ENCODE data around the gene DUS1L.

Gene DUS1L

GRCh38 chr17:82058230-82058854 is 7.3 kb downstream of the DUS1L start:
- no peak overlapping the region for H3K4me3 ChIP-seq (ENCODE audit: low read length)
- DNase-seq, result no peak
- peaks cover 19% of the 10 kb centered on the region for H3K79me2 ChIP-seq (ENCODE audit: low read length)
- TF ChIP-seq EZH2 (optimal IDR thresholded peaks at IDR 0.05; ENCODE audit: low read depth, low read length) (no peak), CTCF (IDR thresholded peaks at IDR 0.05; ENCODE audit: low read length) (no peak)
- no peak overlapping the region for H3K9ac ChIP-seq (ENCODE audit: low read length)
- H3K4me1 ChIP-seq (ENCODE audit: low read length), result no peaks in the 10 kb centered on the region
- no peaks in the 10 kb centered on the region for H3K9me2 ChIP-seq (replicated peaks; ENCODE audit: insufficient read depth, low read length)
- no peak overlapping the region for H3K27ac ChIP-seq (ENCODE audit: low read length)
- H3K9me3 ChIP-seq (replicated peaks; ENCODE audit: insufficient read depth, low read length), result no peaks in the 10 kb centered on the region
- no peaks in the 10 kb centered on the region for H4K20me1 ChIP-seq (ENCODE audit: insufficient read depth, low read length)
- H3F3A ChIP-seq (ENCODE audit: insufficient read depth, low read length), result peaks cover 3% of the 10 kb centered on the region; the same call in 1 of the 2 replicates
- H3K36me3 ChIP-seq (replicated peaks; ENCODE audit: insufficient read depth, low read length), result 0 out of 2 replicates have a peak, but pooled peaks cover 4% of the 10 kb centered on the region
- no peak overlapping the region for H2AFZ ChIP-seq (ENCODE audit: low read length)
- no peak overlapping the region for H3K4me2 ChIP-seq (ENCODE audit: low read depth, low read length)
- no peaks in the 10 kb centered on the region for H3K27me3 ChIP-seq (replicated peaks; ENCODE audit: insufficient read depth, low read length)

GRCh38 chr17:82056729-82057621 is 8.6 kb downstream of the DUS1L start:
- Histone ChIP-seq H3K4me1 (ENCODE audit: low read length) (peaks cover 7% of the 10 kb centered on the region; the same call in 1 of the 2 replicates), H3K9me2 (replicated peaks; ENCODE audit: insufficient read depth, low read length) (no peaks in the 10 kb centered on the region), H3K4me2 (ENCODE audit: low read depth, low read length) (no peak overlapping the region), H3K79me2 (ENCODE audit: low read length) (peaks cover 21% of the 10 kb centered on the region), H3K27me3 (replicated peaks; ENCODE audit: insufficient read depth, low read length) (no peaks in the 10 kb centered on the region), H2AFZ (ENCODE audit: low read length) (no peak overlapping the region), H4K20me1 (ENCODE audit: insufficient read depth, low read length) (no peaks in the 10 kb centered on the region), H3K4me3 (ENCODE audit: low read length) (no peak overlapping the region), H3K36me3 (replicated peaks; ENCODE audit: insufficient read depth, low read length) (no peaks in the 10 kb centered on the region), H3K27ac (ENCODE audit: low read length) (no peak overlapping the region), H3K9ac (ENCODE audit: low read length) (no peak overlapping the region), H3K9me3 (replicated peaks; ENCODE audit: insufficient read depth, low read length) (no peaks in the 10 kb centered on the region), H3F3A (ENCODE audit: insufficient read depth, low read length) (peaks cover 3% of the 10 kb centered on the region; the same call in 1 of the 2 replicates)
- no peak for TF ChIP-seq CTCF (IDR thresholded peaks at IDR 0.05; ENCODE audit: low read length)
- no peak for TF ChIP-seq EZH2 (optimal IDR thresholded peaks at IDR 0.05; ENCODE audit: low read depth, low read length)
- no peak for TF ChIP-seq EZH2phosphoT487 (IDR thresholded peaks at IDR 0.05; ENCODE audit: low read length)
- no peak for DNase-seq

GRCh38 chr17:82055965-82056728 is 9.5 kb downstream of the DUS1L start:
- Histone ChIP-seq H3K36me3 (replicated peaks; ENCODE audit: insufficient read depth, low read length) (no peaks in the 10 kb centered on the region), H3K9ac (ENCODE audit: low read length) (no peak overlapping the region), H3K4me3 (ENCODE audit: low read length) (no peak overlapping the region), H3F3A (ENCODE audit: insufficient read depth, low read length) (peaks cover 3% of the 10 kb centered on the region; the same call in 1 of the 2 replicates), H3K27me3 (replicated peaks; ENCODE audit: insufficient read depth, low read length) (no peaks in the 10 kb centered on the region), H3K9me2 (replicated peaks; ENCODE audit: insufficient read depth, low read length) (no peaks in the 10 kb centered on the region), H3K9me3 (replicated peaks; ENCODE audit: insufficient read depth, low read length) (no peaks in the 10 kb centered on the region), H2AFZ (ENCODE audit: low read length) (no peak overlapping the region), H3K79me2 (ENCODE audit: low read length) (peaks cover 21% of the 10 kb centered on the region), H4K20me1 (ENCODE audit: insufficient read depth, low read length) (no peaks in the 10 kb centered on the region), H3K27ac (ENCODE audit: low read length) (no peak overlapping the region), H3K4me1 (ENCODE audit: low read length) (peaks cover 7% of the 10 kb centered on the region; the same call in 1 of the 2 replicates), H3K4me2 (ENCODE audit: low read depth, low read length) (no peak overlapping the region)
- TF ChIP-seq CTCF (IDR thresholded peaks at IDR 0.05; ENCODE audit: low read length) (no peak), EZH2 (optimal IDR thresholded peaks at IDR 0.05; ENCODE audit: low read depth, low read length) (no peak), EZH2phosphoT487 (IDR thresholded peaks at IDR 0.05; ENCODE audit: low read length) (no peak)
- no peak for DNase-seq
